Medulla oblongata (tissue), 1 donor: ENCODE measurements around the gene CEP95.

Source experiments
- DNase-seq: peaks from one replicate; pipeline ENCODE4 v3.0.0-alpha.2; 2015; ENCODE audit errors: extremely low spot score

The CEP95 gene

GRCh38 chr17:64515419-64515818 is 8.6 kb downstream of the CEP95 start:
- no peak for DNase-seq

GRCh38 chr17:64515829-64516228 is 9.1 kb downstream of the CEP95 start:
- DNase-seq = no peak

GRCh38 chr17:64519601-64520000 is 12.8 kb downstream of the CEP95 start:
- no peak for DNase-seq

GRCh38 chr17:64520359-64520758 is 13.6 kb downstream of the CEP95 start:
- no peak for DNase-seq

DNA sequence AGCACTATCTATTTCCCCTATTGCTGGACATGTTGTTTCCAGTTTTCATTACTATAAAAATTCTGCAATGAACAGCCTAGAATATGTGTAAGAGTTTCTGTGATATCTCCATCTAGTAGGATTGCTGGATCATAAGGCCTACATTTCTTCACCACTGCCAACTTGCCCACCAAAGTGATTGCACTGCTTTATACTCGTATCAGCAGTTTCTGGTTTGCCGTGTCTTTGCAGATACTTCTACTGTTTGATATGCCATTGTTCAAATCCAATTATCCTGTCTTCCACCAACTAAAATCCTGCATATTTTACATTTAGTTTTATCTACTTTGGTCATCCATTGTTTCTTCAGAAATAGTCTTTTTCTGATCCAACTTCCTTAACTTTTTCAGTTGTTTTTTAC is 21.1 kb downstream of the CEP95 start:
- DNase-seq = no peak

- DNase-seq = no peak
Measured at GRCh38 chr17:64529221-64529620, 22.4 kb downstream of the CEP95 start.

DNA sequence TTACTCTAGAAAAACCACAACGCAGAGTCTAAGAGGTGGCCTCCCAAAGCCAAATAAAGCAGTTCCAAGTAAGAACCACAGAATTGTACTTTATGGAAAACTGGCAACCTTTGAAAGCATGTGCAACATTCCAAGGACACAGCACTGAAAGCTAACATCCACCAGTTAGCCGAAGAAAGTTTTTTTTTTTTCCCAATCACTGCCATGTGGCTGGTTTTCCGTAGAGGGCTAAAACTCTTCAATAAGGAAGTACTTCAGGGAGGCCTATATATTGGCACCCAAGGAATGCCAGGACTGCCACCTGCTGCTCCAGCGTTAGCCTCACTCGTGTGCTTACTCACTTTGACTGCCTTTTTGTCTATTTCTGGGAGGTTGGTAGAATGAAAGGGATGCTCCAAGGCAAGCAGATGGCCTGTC is 25.2 kb downstream of the CEP95 start:
- DNase-seq = peak; percentile 19

DNA sequence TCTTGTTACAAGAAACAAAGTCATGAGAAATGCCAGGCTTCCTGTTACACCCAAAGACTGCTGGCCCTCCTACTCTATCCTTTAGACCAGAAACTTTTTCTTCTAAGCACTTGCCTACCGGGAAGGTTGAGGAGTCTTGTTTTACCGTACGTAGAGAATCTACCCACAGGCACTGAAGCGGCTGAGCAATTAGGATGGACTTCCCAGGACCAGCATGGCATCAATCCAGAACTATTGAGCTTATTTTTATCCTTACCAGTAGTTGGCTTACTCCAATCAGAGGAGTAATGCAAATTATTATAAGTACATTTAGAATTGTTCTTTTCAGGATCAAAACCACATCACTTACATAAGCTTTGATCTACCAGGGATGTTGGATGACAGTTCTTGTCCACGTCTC is 25.6 kb downstream of the CEP95 start:
- no peak for DNase-seq

DNA sequence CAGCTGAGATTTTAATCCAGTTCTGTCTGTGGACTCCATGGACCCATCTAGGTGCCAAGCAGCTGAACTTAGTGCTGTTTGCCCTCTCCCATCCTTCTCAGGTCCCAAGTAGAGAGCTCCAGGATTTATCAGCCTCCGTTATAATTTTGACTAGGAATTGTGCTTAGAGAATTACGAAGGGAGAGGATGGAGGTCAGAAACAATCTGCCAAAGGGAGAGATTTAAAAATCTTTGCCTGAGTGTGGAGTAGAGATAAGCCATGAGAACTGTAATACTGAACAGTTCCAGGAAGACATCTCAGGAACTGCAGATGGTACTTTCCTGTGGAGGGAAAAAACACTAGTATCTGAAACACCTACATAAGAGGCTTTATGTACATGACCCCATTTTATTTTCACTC is 27.0 kb downstream of the CEP95 start:
- no peak for DNase-seq

DNA sequence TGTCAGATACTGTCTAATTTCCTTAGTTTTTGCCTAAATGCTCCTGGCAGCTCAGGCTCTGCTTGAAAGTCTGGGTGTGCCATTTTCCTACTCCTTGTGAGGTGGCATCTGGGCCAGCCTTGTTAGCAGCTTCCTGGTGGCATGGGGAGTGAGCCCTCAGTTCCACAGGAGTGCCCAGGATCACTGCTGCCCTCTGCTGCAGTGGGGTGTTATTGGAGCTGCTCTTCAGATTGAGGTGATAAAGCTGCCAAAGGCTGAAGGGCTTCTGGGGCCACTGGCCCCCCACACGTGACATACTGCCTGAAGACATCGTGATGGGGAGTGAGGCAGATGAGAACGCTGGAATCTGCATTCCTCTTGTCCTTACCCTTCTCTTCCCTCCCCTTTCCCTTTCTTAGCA is 27.4 kb downstream of the CEP95 start:
- DNase-seq = no peak

DNA sequence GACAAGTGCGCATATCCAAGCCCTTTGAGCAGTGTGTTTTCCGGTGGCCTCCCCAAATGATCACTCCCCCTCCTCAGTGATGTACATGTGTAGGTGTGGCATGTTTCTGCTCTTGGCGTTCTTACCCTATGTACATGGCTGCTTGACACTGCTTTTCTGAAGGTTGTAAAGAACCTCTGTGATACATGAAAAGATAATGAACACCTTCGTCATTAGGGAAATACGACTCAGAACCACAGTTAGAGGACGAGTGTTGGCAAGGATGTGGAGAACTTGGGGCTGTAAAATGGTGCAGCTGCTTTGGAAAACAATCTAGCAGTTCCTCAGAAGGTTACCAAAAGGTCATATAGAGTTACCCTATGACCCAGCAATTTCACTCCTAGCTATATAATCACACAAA is 28.6 kb downstream of the CEP95 start:
- no peak for DNase-seq

- DNase-seq = no peak
Measured at GRCh38 chr17:64536913-64537312, 30.1 kb downstream of the CEP95 start.

DNA sequence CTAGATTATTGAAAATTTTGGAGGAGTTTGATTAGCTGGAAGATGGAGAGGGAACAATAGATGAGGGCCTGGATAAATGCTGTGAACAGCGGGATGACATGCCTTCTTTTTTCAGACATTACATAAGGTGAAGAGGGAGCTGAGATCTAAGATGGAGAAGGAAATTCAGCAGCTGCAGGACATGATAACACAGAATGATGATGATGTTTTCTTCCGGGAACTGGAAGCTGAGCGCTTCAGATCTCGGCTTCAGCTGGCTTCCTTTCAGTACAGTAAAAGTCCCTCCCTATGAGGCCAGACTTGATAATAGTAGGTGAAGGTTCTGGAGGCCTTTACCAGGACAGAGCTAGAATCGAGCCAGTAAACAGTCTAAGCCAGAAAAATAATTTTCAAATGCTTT is 30.7 kb downstream of the CEP95 start:
- DNase-seq = no peak

GRCh38 chr17:64538508-64539130 is 31.8 kb downstream of the CEP95 start:
- DNase-seq = no peak

GRCh38 chr17:64540118-64540776 is 33.5 kb downstream of the CEP95 start:
- no peak for DNase-seq

- no peak for DNase-seq
Measured at GRCh38 chr17:64544742-64545141, 38.0 kb downstream of the CEP95 start.

DNA sequence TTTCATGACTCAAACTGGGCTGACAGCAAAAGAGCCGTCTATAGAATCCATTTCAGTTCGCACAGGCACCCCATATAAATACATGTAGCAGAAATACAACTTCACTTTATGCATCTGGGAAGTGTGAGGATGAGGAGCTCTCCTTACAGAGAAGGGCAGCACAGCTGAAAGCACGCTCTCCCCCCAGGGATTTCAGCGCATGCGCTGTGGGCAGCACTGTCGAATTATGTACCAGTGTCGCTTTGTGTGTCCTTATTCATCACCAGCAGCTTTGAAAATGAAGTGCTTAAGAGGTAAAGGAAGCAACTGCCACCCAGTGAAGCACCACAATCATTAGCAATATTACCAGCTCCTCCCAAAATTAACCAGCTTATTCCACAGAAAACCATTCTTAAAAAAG is 39.9 kb downstream of the CEP95 start:
- no peak for DNase-seq

DNA sequence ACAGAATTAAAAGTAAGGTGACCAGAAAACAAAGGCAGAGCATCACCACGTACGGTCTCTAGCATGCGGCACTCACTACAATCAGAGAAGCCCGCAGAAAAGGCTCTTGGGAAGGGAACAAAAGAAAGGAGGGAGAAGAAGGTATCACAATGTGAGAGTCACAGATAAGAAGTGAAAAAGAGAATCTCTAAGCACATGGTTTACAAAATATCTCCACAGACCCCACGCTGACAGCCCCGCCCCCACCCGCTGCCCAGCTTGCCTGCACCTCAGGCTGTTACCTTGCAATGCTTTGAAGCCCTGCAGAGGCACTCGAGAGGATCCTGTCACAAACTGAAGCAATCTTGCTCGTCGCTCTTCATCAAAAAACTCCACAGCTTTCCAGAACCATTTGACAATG is 40.5 kb downstream of the CEP95 start:
- DNase-seq = no peak

DNA sequence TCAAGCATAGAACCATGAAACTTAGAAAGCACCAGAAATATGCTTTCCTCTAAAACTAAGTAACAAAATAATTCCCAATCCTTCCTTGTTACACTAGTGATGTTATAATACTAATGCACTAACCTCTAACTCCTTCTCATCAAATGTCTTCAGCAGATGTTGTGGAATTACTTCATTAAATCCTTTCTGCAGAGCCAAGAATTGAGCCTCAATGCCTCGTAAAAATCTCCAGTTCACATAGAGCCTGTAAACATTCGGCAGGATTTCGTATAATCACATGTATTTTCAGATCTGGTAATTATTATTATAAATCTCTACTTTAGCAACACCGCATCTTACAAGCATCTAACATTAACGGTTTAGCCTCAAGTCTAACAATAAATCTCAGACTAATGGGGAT is 44.7 kb downstream of the CEP95 start:
- no peak for DNase-seq

DNA sequence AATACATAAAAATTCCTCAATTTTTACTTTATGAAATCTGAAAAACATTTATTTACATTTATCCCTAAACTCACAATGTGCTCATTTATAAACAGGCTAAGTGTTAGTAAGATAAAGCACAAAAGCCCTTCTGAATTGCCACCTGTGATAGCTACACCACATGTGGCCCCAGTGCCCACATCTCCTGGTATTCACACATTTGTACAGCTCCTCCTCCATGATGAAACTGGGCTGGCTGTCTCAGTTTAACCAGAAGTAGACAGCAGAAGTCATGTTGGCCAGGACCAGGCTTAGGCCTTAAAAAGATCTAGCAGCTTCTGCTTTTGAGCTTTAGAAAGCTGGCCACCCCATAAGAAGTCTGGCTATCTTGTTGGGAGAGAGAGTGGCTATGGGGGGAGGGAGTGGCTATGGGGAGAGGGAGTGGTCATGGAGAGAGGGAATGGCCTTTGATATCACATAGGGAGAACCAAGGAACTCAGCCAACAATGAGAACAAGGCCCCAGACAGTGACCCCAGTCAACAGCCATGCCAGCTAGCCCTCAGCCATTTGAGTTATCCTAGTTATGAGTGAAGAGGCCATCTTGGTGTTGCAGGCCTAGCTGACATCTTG is 47.4 kb downstream of the CEP95 start:
- no peak for DNase-seq

- DNase-seq = no peak
Measured at GRCh38 chr17:64555281-64555680, 48.5 kb downstream of the CEP95 start.

DNA sequence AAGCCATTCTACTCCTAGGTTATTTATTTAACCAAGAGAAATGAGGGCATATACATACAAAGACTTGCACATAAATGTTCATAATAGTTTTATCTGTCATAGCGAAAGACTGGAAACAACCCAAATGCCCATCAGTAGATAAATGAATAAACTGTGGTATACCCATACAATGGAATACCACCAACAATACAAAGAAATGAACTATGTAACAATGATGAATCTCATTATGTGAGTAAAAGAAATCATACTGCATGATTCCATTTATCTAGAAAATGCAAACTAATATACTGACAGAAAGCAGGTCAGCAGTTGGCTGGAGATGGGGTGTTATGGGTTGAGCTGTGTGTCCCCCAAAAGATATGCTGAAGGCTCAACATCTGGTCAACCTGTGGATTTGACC is 57.3 kb downstream of the CEP95 start:
- no peak for DNase-seq

DNA sequence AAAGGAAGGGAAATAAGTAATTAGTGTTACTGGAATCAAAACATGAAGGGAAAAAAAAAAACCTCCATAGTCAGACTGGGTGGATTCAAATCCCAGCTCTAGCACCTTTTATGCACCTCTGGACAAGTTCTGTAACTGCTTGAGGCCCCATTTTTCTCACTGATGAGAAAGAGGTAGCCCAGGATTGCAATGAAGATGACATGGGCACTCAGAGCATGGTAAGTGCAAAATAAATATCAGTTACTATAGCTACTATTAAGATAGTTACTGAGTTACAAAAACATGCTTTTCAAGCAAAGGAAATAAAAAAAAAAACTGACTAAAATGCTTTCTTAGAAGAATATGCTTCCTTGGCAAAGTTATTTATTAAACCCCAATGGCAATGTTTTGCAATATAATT is 58.8 kb downstream of the CEP95 start:
- no peak for DNase-seq

GRCh38 chr17:64571746-64572145 is 65.0 kb downstream of the CEP95 start:
- DNase-seq = no peak
